Smooth muscle cell (in vitro differentiated cells): ENCODE results near the gene MTAP. TPM values are rescaled to one million over a fixed set of nuclear protein-coding genes. Genes with fewer than 3 reads are reported as not detected.

Experiments used
- DNase-seq: peaks from one replicate; lab custom pipeline; 2025; ENCODE audit not compliant: unreplicated experiment; lab: John Stamatoyannopoulos, UW
- H2AFZ ChIP-seq: fragments of 200-600 bp; sonication (generic); 2 replicates; pipeline ENCODE4 v1.6.0; 2016; ENCODE audit warnings: antibody characterized with exemption, low read depth, mild to moderate bottlenecking
- H3F3A ChIP-seq: fragments of 200-600 bp; sonication (generic); 2 replicates; pipeline ENCODE4 v1.6.0; 2017; ENCODE audit warnings: antibody characterized with exemption, low read depth
- H3K27ac ChIP-seq: fragments of 200-600 bp; sonication (generic); 2 replicates; pipeline ENCODE4 v1.5.1; 2016; ENCODE audit warnings: low read depth, mild to moderate bottlenecking
- H3K27me3 ChIP-seq: fragments of 200-600 bp; sonication (generic); 2 replicates; pipeline ENCODE4 v1.6.1; 2016; ENCODE audit warnings: low read depth, mild to moderate bottlenecking
- H3K36me3 ChIP-seq: fragments of 200-600 bp; sonication (generic); 2 replicates; pipeline ENCODE4 v1.5.1; 2016; ENCODE audit warnings: low read depth
- H3K4me1 ChIP-seq: fragments of 200-600 bp; sonication (generic); 2 replicates; pipeline ENCODE4 v1.5.1; 2016; ENCODE audit warnings: low read depth
- H3K4me2 ChIP-seq: fragments of 200-600 bp; sonication (generic); 2 replicates; pipeline ENCODE4 v1.6.0; 2016; ENCODE audit warnings: mild to moderate bottlenecking
- H3K4me3 ChIP-seq: fragments of 200-600 bp; sonication (generic); 2 replicates; pipeline ENCODE4 v1.5.1; 2016; ENCODE audit warnings: mild to moderate bottlenecking
- H3K79me2 ChIP-seq: fragments of 200-600 bp; sonication (generic); 2 replicates; pipeline ENCODE4 v1.6.0; 2016; ENCODE audit warnings: low read depth, mild to moderate bottlenecking
- H3K9ac ChIP-seq: fragments of 200-600 bp; sonication (generic); 2 replicates; pipeline ENCODE4 v1.6.0; 2016; ENCODE audit warnings: low read depth
- H3K9me3 ChIP-seq: fragments of 200-600 bp; sonication (generic); replicated peaks from 2 replicates; pipeline ENCODE4 v1.5.1; 2016; ENCODE audit warnings: low read depth
- H4K20me1 ChIP-seq: fragments of 200-600 bp; sonication (generic); 2 replicates; pipeline ENCODE4 v1.6.0; 2016; ENCODE audit warnings: low read depth
- WGBS: methylation state at CpG from one replicate; pipeline ENCODE4 v1.1.7; 2016; ENCODE audit warnings: low lambda C conversion rate; 5-methylcytosine and 5-hydroxymethylcytosine counted together
- polyA plus RNA-seq: library from polyadenylated mRNA; unstranded; fragments of >200 nt; fragmentation: Nextera tagmentation; extraction: Ambion mirVana; gene quantifications from 2 replicates; pipeline ENCODE4 v1.2.1, GENCODE V29; 2016
- total RNA-seq: library from RNA; depleted of rRNA; stranded (reverse); fragments of >200 nt; gene quantifications from 2 replicates; pipeline ENCODE4 v1.2.3, GENCODE V29; 2014
- TF ChIP-seq, protein P1 (sequence below): fragments of 200-600 bp; sonication (generic); IDR thresholded peaks from 2 replicates; pipeline ENCODE4 v1.5.1; 2017; ENCODE audit warnings: borderline replicate concordance, mild to moderate bottlenecking, antibody characterized with exemption; ENCODE audit not compliant: insufficient read depth, poor library complexity, severe bottlenecking

Gene MTAP
- total and polyA plus RNA-seq, 2 experiments from 2014 or later, result 19.1 to 39.6 TPM

- no peaks in the 10 kb centered on the region for H3K4me1 ChIP-seq
- 2% methylated on average over 19 of the region's 21 CpGs for WGBS
- no peak for DNase-seq
- peaks cover 100% of the 10 kb centered on the region for H3K27me3 ChIP-seq
- no peaks in the 10 kb centered on the region for H3K9me3 ChIP-seq
- no peaks in the 10 kb centered on the region for H3F3A ChIP-seq
- TF ChIP-seq, protein P1, sequence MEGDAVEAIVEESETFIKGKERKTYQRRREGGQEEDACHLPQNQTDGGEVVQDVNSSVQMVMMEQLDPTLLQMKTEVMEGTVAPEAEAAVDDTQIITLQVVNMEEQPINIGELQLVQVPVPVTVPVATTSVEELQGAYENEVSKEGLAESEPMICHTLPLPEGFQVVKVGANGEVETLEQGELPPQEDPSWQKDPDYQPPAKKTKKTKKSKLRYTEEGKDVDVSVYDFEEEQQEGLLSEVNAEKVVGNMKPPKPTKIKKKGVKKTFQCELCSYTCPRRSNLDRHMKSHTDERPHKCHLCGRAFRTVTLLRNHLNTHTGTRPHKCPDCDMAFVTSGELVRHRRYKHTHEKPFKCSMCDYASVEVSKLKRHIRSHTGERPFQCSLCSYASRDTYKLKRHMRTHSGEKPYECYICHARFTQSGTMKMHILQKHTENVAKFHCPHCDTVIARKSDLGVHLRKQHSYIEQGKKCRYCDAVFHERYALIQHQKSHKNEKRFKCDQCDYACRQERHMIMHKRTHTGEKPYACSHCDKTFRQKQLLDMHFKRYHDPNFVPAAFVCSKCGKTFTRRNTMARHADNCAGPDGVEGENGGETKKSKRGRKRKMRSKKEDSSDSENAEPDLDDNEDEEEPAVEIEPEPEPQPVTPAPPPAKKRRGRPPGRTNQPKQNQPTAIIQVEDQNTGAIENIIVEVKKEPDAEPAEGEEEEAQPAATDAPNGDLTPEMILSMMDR, result no peak
- H2AFZ ChIP-seq, result peak overlapping the region; percentile 75
- H4K20me1 ChIP-seq, result peaks cover 35% of the 10 kb centered on the region
- no peak overlapping the region for H3K27ac ChIP-seq
- no peaks in the 10 kb centered on the region for H3K79me2 ChIP-seq
- H3K36me3 ChIP-seq, result no peaks in the 10 kb centered on the region
- H3K9ac ChIP-seq, result no peak overlapping the region
- peak overlapping the region; percentile 94 for H3K4me2 ChIP-seq
- H3K4me3 ChIP-seq, result peak overlapping the region; percentile 59
These were observed 171.9 kb downstream of the MTAP start for GRCh38 chr9:21974343-21974721.

GRCh38 chr9:21974722-21975409, 172.4 kb downstream of the MTAP start:
- under 1% methylated on average over 41 of the region's 51 CpGs for WGBS
- no peak for DNase-seq

GRCh38 chr9:21976334-21976875, 174.0 kb downstream of the MTAP start:
- no peaks in the 10 kb centered on the region for H3K79me2 ChIP-seq
- no peak overlapping the region for H3K4me3 ChIP-seq
- 23% methylated on average over 19 of the region's 19 CpGs for WGBS
- no peak for DNase-seq
- no peak overlapping the region for H2AFZ ChIP-seq
- no peaks in the 10 kb centered on the region for H3K9me3 ChIP-seq
- H3K9ac ChIP-seq, result no peak overlapping the region
- H3K4me1 ChIP-seq, result no peaks in the 10 kb centered on the region
- no peak overlapping the region for H3K4me2 ChIP-seq
- H3K27ac ChIP-seq, result no peak overlapping the region
- peaks cover 96% of the 10 kb centered on the region for H3K27me3 ChIP-seq
- H4K20me1 ChIP-seq, result peaks cover 27% of the 10 kb centered on the region
- TF ChIP-seq, protein P1, result no peak
- H3F3A ChIP-seq, result no peaks in the 10 kb centered on the region
- no peaks in the 10 kb centered on the region for H3K36me3 ChIP-seq

More at GRCh38 chr9:21974722-21975409, 172.4 kb downstream of the MTAP start:
- no peaks in the 10 kb centered on the region for H3K9me3 ChIP-seq
- peak overlapping the region; percentile 59 for H3K4me3 ChIP-seq
- peak overlapping the region; percentile 5 for H3K9ac ChIP-seq
- peak overlapping the region; percentile 75 for H2AFZ ChIP-seq
- H3K27me3 ChIP-seq, result peaks cover 100% of the 10 kb centered on the region
- no peaks in the 10 kb centered on the region for H3K79me2 ChIP-seq
- no peaks in the 10 kb centered on the region for H3K36me3 ChIP-seq
- peak overlapping the region; percentile 94 for H3K4me2 ChIP-seq
- no peaks in the 10 kb centered on the region for H3F3A ChIP-seq
- H4K20me1 ChIP-seq, result peaks cover 34% of the 10 kb centered on the region
- TF ChIP-seq, protein P1, result no peak
- no peak overlapping the region for H3K27ac ChIP-seq
- no peaks in the 10 kb centered on the region for H3K4me1 ChIP-seq
